ENCODE data around the gene KIF12.
"Not testable (repeated sequence)": the region's sequence is repeated elsewhere in the genome, so short reads cannot be mapped to it uniquely, and the experiment has no call there.

KIF12 gene

GRCh38 chr9:114098936-114099668 lies at the start of gene KIF12:
Gene KIF12 (minus strand): TSS chr9:114099292. CDS start chr9:114099276, 16 bp downstream.
- no peak for DNase-seq

GRCh38 chr9:114146735-114147134 lies 47.6 kb upstream of the KIF12 start:
- no peak for DNase-seq

- no peak for DNase-seq
Measured at GRCh38 chr9:114143234-114143633, 44.1 kb upstream of the KIF12 start.

GRCh38 chr9:114141553-114142402 lies 42.7 kb upstream of the KIF12 start:
- DNase-seq = no peak

GRCh38 chr9:114140850-114141249 lies 41.8 kb upstream of the KIF12 start:
- DNase-seq = no peak

GRCh38 chr9:114140401-114140800 lies 41.3 kb upstream of the KIF12 start:
- no peak for DNase-seq

GRCh38 chr9:114139071-114139470 lies 40.0 kb upstream of the KIF12 start:
- DNase-seq = no peak

GRCh38 chr9:114138552-114138971 lies 39.5 kb upstream of the KIF12 start:
- no peak for DNase-seq

- DNase-seq = no peak
Measured at GRCh38 chr9:114137831-114138230, 38.7 kb upstream of the KIF12 start.

GRCh38 chr9:114134827-114135396 lies 35.8 kb upstream of the KIF12 start:
- DNase-seq = no peak

GRCh38 chr9:114132550-114132918 lies 33.4 kb upstream of the KIF12 start:
- DNase-seq = no peak

- no peak for DNase-seq
Measured at GRCh38 chr9:114131808-114132549, 32.9 kb upstream of the KIF12 start.

- no peak for DNase-seq
Measured at GRCh38 chr9:114130624-114131277, 31.7 kb upstream of the KIF12 start.

- DNase-seq = no peak
Measured at GRCh38 chr9:114130141-114130540, 31.0 kb upstream of the KIF12 start.

- not testable (repeated sequence) for DNase-seq
Measured at GRCh38 chr9:114128759-114129158, 29.7 kb upstream of the KIF12 start.

- no peak for DNase-seq
Measured at GRCh38 chr9:114126247-114127060, 27.4 kb upstream of the KIF12 start.

GRCh38 chr9:114125476-114126013 lies 26.5 kb upstream of the KIF12 start:
- no peak for DNase-seq

GRCh38 chr9:114124666-114125475 lies 25.8 kb upstream of the KIF12 start:
- DNase-seq = no peak

- no peak for DNase-seq
Measured at GRCh38 chr9:114124138-114124537, 25.0 kb upstream of the KIF12 start.
